Ovary (tissue), 9 donors: ENCODE results near the gene WHAMM. TPM values are rescaled to one million over a fixed set of nuclear protein-coding genes. Genes with fewer than 3 reads are reported as not detected.

Experiments
- DNase-seq, 5 donors: peaks; one replicate each; pipeline ENCODE4 v3.0.0-alpha.2; 2019 to 2020
- H3K27ac ChIP-seq, 2 donors: fragments of 200-600 bp; one replicate each; pipeline versions ENCODE4 v1.5.1 to v1.8.0; 2019 to 2022
- H3K27me3 ChIP-seq: fragments of 200-600 bp; one replicate; pipeline ENCODE4 v1.8.0; 2022
- H3K36me3 ChIP-seq: fragments of 200-600 bp; sonication (generic); one replicate; pipeline ENCODE4 v1.5.1; 2019
- H3K4me1 ChIP-seq: one replicate; pipeline ENCODE4 v1.8.1; 2013; ENCODE audit warnings: mild to moderate bottlenecking, moderate library complexity; ENCODE audit not compliant: insufficient read depth
- H3K4me3 ChIP-seq: fragments of 200-600 bp; sonication (generic); one replicate; pipeline ENCODE4 v1.5.1; 2017
- H3K9me3 ChIP-seq, 2 donors: fragments of 200-600 bp in 1 of 2; sonication (generic) in 1 of 2; one replicate each; pipeline versions ENCODE4 v1.5.1 to v1.8.1; 2013 to 2019; ENCODE audit warnings: mild to moderate bottlenecking in 1 of 2, moderate library complexity in 1 of 2
- CTCF ChIP-seq, 3 donors: fragments of 450-650 bp in 2 of 3; fragments of 200-600 bp in 1 of 3; IDR thresholded peaks; one replicate each; pipeline versions ENCODE4 v1.5.1 to v1.8.0; 2016 to 2022; ENCODE audit warnings: antibody characterized with exemption in 3 of 3, mild to moderate bottlenecking in 1 of 3
- EP300 ChIP-seq: sonication (generic); formaldehyde crosslinking; IDR thresholded peaks from one replicate; pipeline ENCODE4 v1.6.1; 2017; ENCODE audit warnings: antibody characterized with exemption
- POLR2A ChIP-seq: fragments of 450-650 bp; IDR thresholded peaks from one replicate; pipeline ENCODE4 v1.6.1; 2017; ENCODE audit warnings: antibody characterized with exemption, mild to moderate bottlenecking, moderate library complexity
- WGBS, 3 donors: extraction: QIAGEN DNeasy Blood & Tissue Kit in 1 of 3; methylation state at CpG; one replicate each; pipeline versions ENCODE4 v1.1.5 to v1.1.7; 2013 to 2017; 5-methylcytosine and 5-hydroxymethylcytosine counted together
- intact Hi-C, 4 donors: fragments of 100-400 bp; cut with DNase I; formaldehyde crosslinking; loops; one replicate each; pipeline versions ENCODE4 v1.11.0 to v1.15.1; 2022 to 2023
- polyA plus RNA-seq, 2 donors: library from polyadenylated mRNA; stranded (reverse); fragments of 200-250 nt in 1 of 2; fragments of 350-450 nt in 1 of 2; fragmentation: Illumina TruSeq in 1 of 2; extraction: RNeasy Lipid Tissue Mini Kit (QIAGEN cat#74804) in 1 of 2; gene quantifications; one replicate each; pipeline ENCODE4 v1.2.3, GENCODE V29; 2013 to 2014
- total RNA-seq, 7 donors: library from RNA; depleted of rRNA in 2 of 7; stranded (reverse); fragments of >200 nt in 2 of 7; fragmentation: NEBNext Ultra II Directional in 3 of 7; extraction: Animal tissue kit (Norgen Biotek cat#: 25700) in 3 of 7; gene quantifications; one replicate each; pipeline versions ENCODE4 v1.1.0 to v1.2.4, GENCODE V29; 2016 to 2023
- donor health status: DM: no; HTN: no; CAD: no; lungs with moderate emphysema.
- donor health status: DM: no; HTN: no; CAD: no.
- donor health status: Bipolar disorder and iron deficiency.
- donor health status: DM: yes; HTN: yes; CAD: no.
- donor health status: DM: no; HTN: no; CAD: no.
- donor health status: DM: yes; HTN: yes; CAD: no.

Gene WHAMM
- total and polyA plus RNA-seq, 9 donors: 6.5 to 12.5 (median 8.5) TPM

- WGBS, 3 donors: 58 to 72% (median 65%) methylated on average over 1 of the region's 1 CpG
- Histone ChIP-seq H3K27ac (no peak overlapping the region), H3K36me3 (no peaks in the 10 kb centered on the region), H3K27me3 (no peaks in the 10 kb centered on the region), H3K4me3 (no peak overlapping the region), H3K4me1 (no peaks in the 10 kb centered on the region), H3K9me3 (no peaks in the 10 kb centered on the region)
- intact Hi-C loops: no loop called here
- no peak for DNase-seq
- TF ChIP-seq CTCF (IDR thresholded peaks at IDR 0.05) (no peak), EP300 (no peak), POLR2A (no peak)
Measured at GRCh38 chr15:82828075-82828474, 18.6 kb downstream of the WHAMM start.

- H3K27me3 ChIP-seq: no peaks in the 10 kb centered on the region
- intact Hi-C loops: no loop called here
- H3K9me3 ChIP-seq: no peaks in the 10 kb centered on the region
Measured at GRCh38 chr15:82829234-82829633, 19.8 kb downstream of the WHAMM start.

GRCh38 chr15:82830427-82831173 is 21.2 kb downstream of the WHAMM start:
- intact Hi-C loops: no loop called here
- Histone ChIP-seq H3K9me3 (no peaks in the 10 kb centered on the region), H3K27ac (no peak overlapping the region), H3K27me3 (no peaks in the 10 kb centered on the region), H3K36me3 (no peaks in the 10 kb centered on the region), H3K4me3 (no peak overlapping the region), H3K4me1 (no peaks in the 10 kb centered on the region)
- WGBS, 3 donors: 85 to 89% (median 88%) methylated on average over 18 of the region's 18 CpGs
- TF ChIP-seq EP300 (no peak), POLR2A (no peak), CTCF (IDR thresholded peaks at IDR 0.05) (no peak)
- no peak for DNase-seq

More at GRCh38 chr15:82829234-82829633, 19.8 kb downstream of the WHAMM start:
- DNase-seq: no peak
- 76 to 89% (median 77%) methylated on average over 4 of the region's 4 CpGs for WGBS, 3 donors
- H3K4me3 ChIP-seq: no peak overlapping the region
- H3K36me3 ChIP-seq: no peaks in the 10 kb centered on the region
- no peak for TF ChIP-seq POLR2A
- TF ChIP-seq EP300: no peak
- TF ChIP-seq CTCF (IDR thresholded peaks at IDR 0.05): no peak
- no peak overlapping the region for H3K27ac ChIP-seq
- no peaks in the 10 kb centered on the region for H3K4me1 ChIP-seq

- no peak for DNase-seq
- Histone ChIP-seq H3K9me3 (no peaks in the 10 kb centered on the region), H3K36me3 (no peaks in the 10 kb centered on the region), H3K27ac (no peak overlapping the region), H3K4me3 (no peak overlapping the region), H3K4me1 (no peaks in the 10 kb centered on the region), H3K27me3 (no peaks in the 10 kb centered on the region)
- intact Hi-C loops: no loop called here
- WGBS, 3 donors: 95 to 96% (median 96%) methylated on average over 5 of the region's 5 CpGs
- no peak for TF ChIP-seq CTCF (IDR thresholded peaks at IDR 0.05)
Measured at GRCh38 chr15:82831894-82832600, 22.6 kb downstream of the WHAMM start.
